HG03108 (cell line): ENCODE data around the gene GDF15.
A peak's percentile ranks its signal among the peaks of the same experiment; 100 is the strongest.
"Not testable (repeated sequence)": the region's sequence is repeated elsewhere in the genome, so short reads cannot be mapped to it uniquely, and the experiment has no call there.

Experiments used
- ATAC-seq: cut with Tn5 transposase; IDR thresholded peaks from one replicate; pipeline ENCODE4 v1.9.1; 2021; ENCODE audit warnings: moderate library complexity; ENCODE audit not compliant: unreplicated experiment

Gene GDF15

DNA sequence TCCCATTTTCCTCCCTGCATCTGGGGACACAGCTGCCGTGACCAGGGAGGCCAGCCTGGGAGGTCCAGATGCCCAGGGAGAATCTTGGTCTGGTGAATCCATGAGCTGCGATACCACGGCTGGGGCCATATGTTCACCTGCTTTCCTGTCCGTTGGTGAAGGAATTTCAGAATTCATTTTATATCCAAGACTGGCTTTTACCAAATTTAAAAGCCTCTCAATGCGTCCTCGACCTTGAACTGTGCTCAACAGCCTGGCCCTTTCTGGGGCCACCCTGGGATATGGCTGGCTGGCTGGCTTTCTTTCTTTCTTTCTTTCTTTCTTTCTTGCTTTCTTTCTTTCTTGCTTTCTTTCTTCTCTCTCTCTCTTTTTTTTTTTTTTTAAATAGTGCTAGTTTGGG, 22.2 kb upstream of the GDF15 start:
- no peak for ATAC-seq

DNA sequence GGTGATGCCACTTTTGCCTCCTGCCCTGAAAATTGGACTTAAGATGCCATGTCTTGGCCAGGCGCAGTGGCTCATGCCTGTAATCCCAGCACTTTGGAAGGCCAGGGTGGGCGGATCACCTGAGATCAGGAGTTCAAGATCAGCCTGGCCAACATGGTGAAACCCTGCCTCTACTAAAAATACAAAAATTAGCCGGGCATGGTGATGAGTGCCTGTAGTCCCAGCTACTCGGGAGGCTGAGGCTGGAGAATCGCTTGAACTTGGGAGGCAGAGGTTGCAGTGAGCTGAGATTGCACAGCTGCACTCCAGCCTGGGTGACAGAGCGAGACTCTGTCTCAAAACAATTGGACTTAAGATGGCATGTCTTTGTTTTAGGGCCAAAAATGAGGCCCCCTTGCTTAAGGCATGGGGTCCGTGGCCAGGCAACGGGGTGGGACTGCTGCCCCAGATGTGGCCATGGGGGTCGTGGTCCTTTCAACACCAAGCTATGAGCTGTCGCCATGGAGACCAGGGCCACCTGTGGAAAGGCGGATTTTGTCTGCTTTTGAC, 21.6 kb upstream of the GDF15 start:
- not testable (repeated sequence) for ATAC-seq

GRCh38 chr19:18364826-18365528, 21.0 kb upstream of the GDF15 start:
- no peak for ATAC-seq

- no peak for ATAC-seq
Measured at GRCh38 chr19:18366021-18366435, 19.9 kb upstream of the GDF15 start.

DNA sequence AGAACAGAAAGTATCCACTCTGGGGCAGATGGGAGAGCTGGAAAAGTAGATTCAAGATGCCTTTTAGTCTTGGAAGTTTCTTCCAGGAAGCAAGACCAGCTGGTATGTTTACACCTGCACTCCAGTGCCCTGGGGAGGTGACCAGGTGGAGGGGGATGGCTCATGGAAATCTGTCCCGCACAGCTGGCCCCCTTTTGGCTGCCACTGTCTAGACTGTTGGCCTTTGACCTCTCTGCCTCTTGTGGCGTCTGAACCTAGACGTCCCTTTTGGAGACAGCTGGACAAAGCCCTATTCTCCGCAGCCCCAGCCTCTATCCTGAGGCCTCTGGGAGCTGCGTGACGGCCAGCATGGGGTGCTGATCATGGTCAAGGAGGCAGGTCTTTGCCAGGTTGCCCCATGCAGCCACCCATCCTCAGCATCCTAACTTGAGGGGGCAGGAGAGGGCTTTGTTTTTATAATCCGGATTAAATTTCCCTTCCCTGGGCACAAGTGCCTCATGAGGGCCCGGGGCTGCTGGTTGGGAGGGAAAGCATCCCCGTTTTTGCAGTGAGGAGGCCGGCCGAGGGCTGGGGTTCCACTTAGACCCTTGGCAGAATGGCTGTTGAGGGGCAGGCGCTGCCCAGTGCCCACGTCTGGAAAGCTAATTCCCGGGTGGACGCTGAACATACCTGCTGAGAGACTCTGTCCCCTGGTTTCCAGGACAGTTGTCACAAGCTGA, 17.3 kb upstream of the GDF15 start:
- no peak for ATAC-seq

- no peak for ATAC-seq
Measured at GRCh38 chr19:18373407-18373891, 12.5 kb upstream of the GDF15 start.

DNA sequence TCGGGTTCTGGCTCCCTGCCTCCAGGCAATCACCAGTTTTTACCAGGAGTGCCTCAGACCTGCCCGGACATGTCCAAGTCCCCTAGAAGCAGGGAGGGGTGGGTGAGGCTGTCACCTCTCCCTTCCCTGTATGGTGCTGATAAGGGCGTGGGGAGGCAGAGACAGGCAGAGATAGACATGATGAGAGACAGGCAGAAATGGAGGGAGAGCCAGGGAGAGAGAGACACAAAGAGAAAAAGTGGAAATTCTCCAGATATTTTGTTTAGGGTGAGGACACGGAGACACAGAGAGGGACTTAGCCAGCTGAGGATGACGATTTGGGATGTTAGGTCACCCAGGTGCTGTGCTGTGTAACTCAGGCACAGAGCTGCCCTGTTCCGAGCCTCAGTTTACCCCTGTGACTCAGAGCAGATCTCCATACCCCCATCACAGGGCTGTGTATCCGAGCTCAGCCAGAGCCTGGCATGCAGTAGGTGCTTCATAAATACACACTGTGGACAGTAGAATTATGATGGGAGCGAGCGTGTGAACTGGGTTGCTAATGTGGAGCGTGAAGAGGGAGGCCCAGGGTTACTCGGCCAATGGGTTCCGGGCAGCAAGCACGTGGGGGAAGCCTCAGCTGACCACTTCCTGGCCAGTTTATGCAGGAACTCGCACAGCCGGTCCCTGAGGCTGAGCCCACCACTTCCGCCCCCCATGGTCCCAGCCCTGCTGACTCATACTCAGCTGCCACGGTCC, 11.9 kb upstream of the GDF15 start:
- peak; percentile 92 for ATAC-seq

DNA sequence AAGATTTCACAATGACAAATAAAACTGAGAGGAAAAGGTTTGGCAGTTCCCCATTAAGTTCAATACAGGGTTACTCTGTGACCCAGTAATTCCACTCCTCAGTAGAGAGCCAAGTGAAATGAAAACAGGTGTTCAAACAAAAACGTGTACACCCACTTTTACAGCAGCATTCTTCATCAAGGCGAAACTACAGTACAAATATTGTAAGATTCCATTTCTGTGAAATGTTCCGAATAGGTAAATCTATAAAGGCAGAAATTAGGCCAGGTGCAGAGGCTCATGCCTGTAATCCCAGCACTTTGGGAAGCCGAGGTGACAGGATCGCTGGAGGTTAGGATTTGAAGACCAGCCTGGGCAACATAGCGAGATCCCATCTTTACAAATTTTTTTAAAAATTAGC, 8.9 kb upstream of the GDF15 start:
- no peak for ATAC-seq

DNA sequence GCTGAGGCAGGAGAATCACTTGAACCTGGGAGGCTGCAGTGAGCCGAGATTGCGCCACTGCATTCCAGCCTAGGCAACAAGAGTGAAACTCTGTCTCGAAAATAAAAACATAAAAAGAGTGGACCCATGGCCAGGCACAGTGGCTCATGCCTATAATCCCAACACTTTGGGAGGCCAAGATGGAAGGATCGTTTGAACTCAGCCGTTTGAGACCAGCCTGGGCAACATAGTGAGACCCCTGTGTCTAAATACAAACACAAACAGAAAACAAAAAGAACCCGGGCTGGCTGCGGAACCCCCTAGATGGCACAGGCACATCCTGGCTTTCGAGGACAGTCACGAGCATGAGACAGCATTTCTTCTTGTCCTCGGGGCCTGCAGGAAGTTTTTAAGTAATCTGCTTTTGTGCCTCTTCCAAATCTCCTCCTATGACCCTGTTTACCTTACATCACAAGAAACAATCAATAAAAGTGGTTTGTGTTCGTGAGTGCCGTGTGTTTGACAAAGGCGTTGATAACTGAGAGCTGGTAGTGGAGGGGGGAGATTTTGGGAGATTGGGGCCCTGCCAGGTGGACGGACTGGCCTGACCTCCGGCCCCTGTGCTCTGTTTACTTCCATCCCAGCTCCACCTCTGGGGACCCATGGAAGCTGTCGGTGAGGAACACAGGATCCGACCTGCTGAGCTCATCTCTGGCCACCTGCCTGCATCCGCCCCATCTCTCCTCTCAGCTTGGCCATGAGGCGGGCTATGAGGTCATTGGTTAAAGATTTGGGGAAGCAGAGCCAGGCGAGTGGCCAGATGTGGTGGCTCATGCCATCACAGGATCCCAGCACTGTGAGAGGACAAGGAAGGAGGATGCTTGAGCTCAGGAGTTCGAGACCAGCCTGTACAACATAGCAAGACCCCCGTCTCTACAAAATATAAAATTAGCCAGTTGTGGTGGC, 5.9 kb upstream of the GDF15 start:
- ATAC-seq, result no peak

GRCh38 chr19:18380843-18381242, 5.1 kb upstream of the GDF15 start:
- no peak for ATAC-seq

DNA sequence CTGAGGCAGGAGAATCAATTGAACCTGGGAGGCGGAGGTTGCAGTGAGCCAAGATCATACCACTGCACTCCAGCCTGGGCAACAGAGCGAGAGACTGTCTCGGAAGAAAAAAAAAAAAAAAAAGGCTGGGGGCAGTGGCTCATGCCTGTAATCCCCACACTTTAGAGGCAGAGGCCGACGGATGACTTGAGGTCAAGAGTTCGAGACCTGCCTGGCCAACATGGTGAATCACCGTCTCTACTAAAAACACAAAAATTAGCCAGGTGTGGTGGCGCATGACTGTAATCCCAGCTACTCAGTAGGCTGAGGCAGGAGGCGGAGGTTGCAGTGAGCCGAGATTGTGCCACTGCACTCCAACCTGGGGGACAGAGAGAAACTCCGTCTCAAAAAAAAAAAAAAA, 2.3 kb upstream of the GDF15 start:
- not testable (repeated sequence) for ATAC-seq

- no peak for ATAC-seq
Measured at GRCh38 chr19:18384775-18385174, 1.2 kb upstream of the GDF15 start.

DNA sequence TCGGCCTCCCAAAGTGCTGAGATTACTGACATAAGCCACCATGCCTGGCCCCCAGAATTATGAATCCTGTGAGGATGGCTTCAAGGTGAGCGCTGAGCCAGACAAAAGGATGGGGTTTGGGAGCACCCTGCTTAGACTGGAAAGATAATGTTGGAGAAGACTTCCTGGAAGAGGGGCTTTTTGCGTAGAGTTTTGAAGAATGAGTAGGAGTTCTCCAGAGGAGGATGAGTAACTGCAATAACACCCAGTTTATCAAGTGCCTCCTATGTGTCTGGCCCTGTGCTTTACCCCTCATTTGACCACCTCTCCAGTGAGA, 641 bp upstream of the GDF15 start:
- no peak for ATAC-seq

DNA sequence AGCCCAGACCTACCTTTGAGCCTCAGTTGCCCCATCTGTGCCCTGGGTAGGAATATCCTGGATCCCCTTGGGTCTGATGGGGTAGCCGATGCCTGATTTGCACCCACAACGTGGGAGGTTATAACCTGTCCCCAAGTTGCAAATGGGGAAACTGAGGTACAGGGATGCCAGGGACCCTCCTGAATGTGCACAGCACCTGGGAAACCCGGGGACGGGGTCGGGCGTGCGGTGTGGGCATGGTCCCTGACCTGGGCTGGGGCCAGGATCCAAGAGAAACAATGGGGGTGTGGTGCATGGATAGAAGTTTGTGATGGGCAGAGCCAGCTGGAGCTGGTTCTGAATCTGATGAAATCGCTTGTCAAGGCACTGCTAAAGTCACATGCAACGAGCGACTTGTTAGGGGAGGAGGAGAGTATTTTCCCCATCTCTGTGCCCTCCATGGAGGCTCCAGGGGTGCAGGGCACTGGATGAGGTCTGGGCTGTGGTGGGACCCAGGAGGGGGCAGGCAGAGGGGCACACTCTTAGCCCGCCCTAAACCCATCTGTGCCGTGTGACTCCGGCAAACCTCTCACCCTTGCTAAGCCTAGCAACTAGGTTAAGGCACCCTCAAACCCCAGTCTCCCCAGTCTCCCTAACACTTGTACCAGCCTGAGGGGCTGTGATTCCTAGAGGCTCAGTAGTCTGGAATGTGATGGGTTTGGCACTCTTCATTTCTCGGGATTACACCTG, 749 bp downstream of the GDF15 start:
- no peak for ATAC-seq

- ATAC-seq, result peak; percentile 65
Measured at GRCh38 chr19:18388100-18388959, 2.4 kb downstream of the GDF15 start.

DNA sequence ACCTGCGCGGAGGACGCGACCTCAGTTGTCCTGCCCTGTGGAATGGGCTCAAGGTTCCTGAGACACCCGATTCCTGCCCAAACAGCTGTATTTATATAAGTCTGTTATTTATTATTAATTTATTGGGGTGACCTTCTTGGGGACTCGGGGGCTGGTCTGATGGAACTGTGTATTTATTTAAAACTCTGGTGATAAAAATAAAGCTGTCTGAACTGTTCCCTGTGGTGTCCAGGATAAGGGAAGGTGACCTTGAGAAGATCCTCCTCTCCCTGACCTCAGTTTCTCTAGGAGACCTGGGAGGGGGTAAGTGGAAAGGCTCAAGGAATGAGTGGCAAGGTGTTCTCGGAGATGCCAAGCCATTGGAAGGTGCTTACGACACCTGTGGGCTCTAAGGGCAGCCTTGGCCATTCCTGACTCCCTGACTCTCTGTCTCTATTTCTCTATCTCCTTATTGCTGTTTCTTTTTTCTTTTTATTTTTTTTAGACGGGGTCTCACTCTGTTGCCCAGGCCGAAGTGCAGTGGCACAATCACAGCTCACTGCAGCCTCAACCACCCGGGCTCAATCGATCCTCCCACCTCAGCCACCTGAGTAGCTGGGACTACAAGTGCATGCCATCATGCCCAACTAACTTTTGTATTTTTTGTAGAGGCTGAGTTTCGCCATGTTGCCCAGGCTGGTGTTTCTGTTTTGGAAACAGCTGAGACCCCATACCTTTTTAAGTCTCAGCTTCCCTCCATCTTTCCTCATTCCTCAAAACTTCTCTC, 3.2 kb downstream of the GDF15 start:
- ATAC-seq, result no peak

- ATAC-seq, result no peak
Measured at GRCh38 chr19:18389726-18390064, 3.7 kb downstream of the GDF15 start.
